Keratinocyte (primary cell): Measurements from ENCODE around the gene IL12RB2. TPM values are rescaled to one million over a fixed set of nuclear protein-coding genes. Genes with fewer than 3 reads are reported as not detected.

ENCODE experiments used
- DNase-seq: peaks from one replicate; pipeline ENCODE4 v3.0.0-alpha.2; 2011; ENCODE audit warnings: low read depth, missing footprints, low spot score
- FAIRE-seq: peaks from 2 replicates; lab custom pipeline; 2011; peaks lifted over from hg19 to GRCh38; lab: Jason Lieb, UNC
- H2AFZ ChIP-seq: 2 replicates; pipeline ENCODE4 v1.6.0; 2012; ENCODE audit warnings: low read length, control low read depth, inconsistent platforms; ENCODE audit not compliant: control insufficient read depth
- H3K27ac ChIP-seq: 2 replicates; pipeline ENCODE4 v1.5.1; 2011; ENCODE audit warnings: low read length; ENCODE audit not compliant: control insufficient read depth, insufficient read depth
- H3K27me3 ChIP-seq: 3 replicates; pipeline ENCODE4 v1.6.0; 2011; ENCODE audit warnings: low read length; ENCODE audit not compliant: control insufficient read depth, insufficient read depth; ENCODE audit errors: extremely low read depth
- H3K36me3 ChIP-seq, 2 experiments: 2 replicates in 1 of 2; 3 replicates in 1 of 2; pipeline ENCODE4 v1.5.1; 2011; ENCODE audit warnings: low read length in 2 of 2, mild to moderate bottlenecking in 1 of 2; ENCODE audit not compliant: control insufficient read depth in 2 of 2, insufficient read depth in 2 of 2; ENCODE audit errors: extremely low read depth in 1 of 2
- H3K4me1 ChIP-seq: 3 replicates; pipeline ENCODE4 v1.5.1; 2011; ENCODE audit warnings: low read length; ENCODE audit not compliant: control insufficient read depth, insufficient read depth; ENCODE audit errors: extremely low read depth
- H3K4me2 ChIP-seq: 3 replicates; pipeline ENCODE4 v1.6.0; 2011; ENCODE audit warnings: low read depth, low read length; ENCODE audit not compliant: control insufficient read depth, insufficient read depth; ENCODE audit errors: extremely low read depth
- H3K4me3 ChIP-seq, 3 experiments: fragments of 200-600 bp in 1 of 3; sonication (generic) in 1 of 3; 2 replicates in 2 of 3; 3 replicates in 1 of 3; pipeline ENCODE4 v1.5.1; 2011 to 2016; ENCODE audit warnings: low read length in 3 of 3, mild to moderate bottlenecking in 3 of 3, control low read depth in 2 of 3, inconsistent platforms in 1 of 3, low read depth in 1 of 3, mixed read lengths in 1 of 3, mixed run types in 1 of 3, moderate library complexity in 1 of 3; ENCODE audit not compliant: control insufficient read depth in 2 of 3, insufficient read depth in 2 of 3; ENCODE audit errors: extremely low read depth in 1 of 3
- H3K79me2 ChIP-seq: 2 replicates; pipeline ENCODE4 v1.6.0; 2012; ENCODE audit warnings: low read length; ENCODE audit not compliant: control insufficient read depth, insufficient read depth
- H3K9ac ChIP-seq: 3 replicates; pipeline ENCODE4 v1.6.0; 2011; ENCODE audit warnings: low read length; ENCODE audit not compliant: control insufficient read depth, insufficient read depth; ENCODE audit errors: extremely low read depth
- H3K9me1 ChIP-seq: 3 replicates; pipeline ENCODE4 v1.6.0; 2011; ENCODE audit warnings: low read length; ENCODE audit not compliant: control insufficient read depth, insufficient read depth; ENCODE audit errors: extremely low read depth
- H3K9me3 ChIP-seq: 2 replicates; pipeline ENCODE4 v1.5.1; 2012; ENCODE audit warnings: low read depth, low read length; ENCODE audit not compliant: control insufficient read depth
- H4K20me1 ChIP-seq: 3 replicates; pipeline ENCODE4 v1.6.0; 2011; ENCODE audit warnings: low read length; ENCODE audit not compliant: control insufficient read depth, insufficient read depth; ENCODE audit errors: extremely low read depth
- CTCF ChIP-seq, 3 experiments: IDR thresholded peaks in 1 of 3; conservative IDR thresholded peaks in 1 of 3; optimal IDR thresholded peaks in 1 of 3; 2 replicates in 2 of 3; 3 replicates in 1 of 3; pipeline versions ENCODE3 to v1.5.1; 2011; ENCODE audit warnings: low read length in 3 of 3, mild to moderate bottlenecking in 3 of 3, moderate library complexity in 2 of 3, control low read depth in 1 of 3, inconsistent platforms in 1 of 3; ENCODE audit not compliant: insufficient read depth in 2 of 3; ENCODE audit errors: extremely low read depth in 1 of 3
- EZH2 ChIP-seq: IDR thresholded peaks from one replicate; pipeline ENCODE4 v1.6.1; 2012; ENCODE audit warnings: inconsistent platforms, mild to moderate bottlenecking, low read length, moderate library complexity
- dilution Hi-C: fragments of 300-500 bp; cut with MboI; formaldehyde crosslinking; loops from one replicate; pipeline ENCODE4 v1.7.0; 2020; ENCODE audit warnings: low sequenced_read_pairs; ENCODE audit not compliant: extremely low pct_ligation_motif_present
- polyA plus RNA-seq, 5 experiments: library from polyadenylated mRNA; depleted of rRNA in 3 of 5; stranded (reverse) in 3 of 5; stranded (forward) in 1 of 5; unstranded in 1 of 5; fragments of >200 nt; gene quantifications; 1 replicate in 1 of 5; 2 replicates in 3 of 5; 3 replicates in 1 of 5; pipeline versions ENCODE4 v1.2.1 to v1.2.3, GENCODE V29; 2011 to 2012; ENCODE audit warnings: missing spikeins in 2 of 5, low read depth in 1 of 5, low replicate concordance in 1 of 5

Gene IL12RB2
- polyA plus RNA-seq, 1 donor (not counting 4 experiments of a cell fraction or from before 2014, with no cell fraction given) = 0.63 TPM

GRCh38 chr1:67372136-67372535, 64.5 kb downstream of the IL12RB2 start:
- dilution Hi-C loops = no loop called here
- no peak for DNase-seq
- H3K9me3 ChIP-seq = no peaks in the 10 kb centered on the region
- H4K20me1 ChIP-seq = no peaks in the 10 kb centered on the region
- no peak overlapping the region for H3K9ac ChIP-seq
- FAIRE-seq = peak; percentile 65
- no peaks in the 10 kb centered on the region for H3K79me2 ChIP-seq
- no peaks in the 10 kb centered on the region for H3K9me1 ChIP-seq
- H2AFZ ChIP-seq = peak overlapping the region; percentile 93
- no peaks in the 10 kb centered on the region for H3K27me3 ChIP-seq
- peak overlapping the region; percentile 24 for H3K4me2 ChIP-seq
- peak overlapping the region; percentile 34 for H3K27ac ChIP-seq
- TF ChIP-seq EZH2 (no peak), CTCF (optimal IDR thresholded peaks at IDR 0.05 in 1 of 3, IDR thresholded peaks at IDR 0.05 in 1 of 3, conservative IDR thresholded peaks at IDR 0.05 in 1 of 3; ENCODE audit: extremely low read depth in 1 of 3, insufficient read depth in 2 of 3, low read length in 3 of 3) (no peak)
- no peaks in the 10 kb centered on the region for H3K36me3 ChIP-seq
- H3K4me3 ChIP-seq = no peak overlapping the region
- peaks cover 19% of the 10 kb centered on the region for H3K4me1 ChIP-seq

- no peaks in the 10 kb centered on the region for H4K20me1 ChIP-seq
- H3K36me3 ChIP-seq = no peaks in the 10 kb centered on the region
- FAIRE-seq (no peak), DNase-seq (no peak)
- no peak overlapping the region for H3K27ac ChIP-seq
- TF ChIP-seq EZH2 (no peak), CTCF (optimal IDR thresholded peaks at IDR 0.05 in 1 of 3, IDR thresholded peaks at IDR 0.05 in 1 of 3, conservative IDR thresholded peaks at IDR 0.05 in 1 of 3; ENCODE audit: extremely low read depth in 1 of 3, insufficient read depth in 2 of 3, low read length in 3 of 3) (no peak)
- peaks cover 19% of the 10 kb centered on the region for H3K4me1 ChIP-seq
- no peaks in the 10 kb centered on the region for H3K9me3 ChIP-seq
- no peaks in the 10 kb centered on the region for H3K27me3 ChIP-seq
- H3K79me2 ChIP-seq = no peaks in the 10 kb centered on the region
- dilution Hi-C loops = no loop called here
- no peak overlapping the region for H3K4me2 ChIP-seq
- no peak overlapping the region for H3K4me3 ChIP-seq
- no peaks in the 10 kb centered on the region for H3K9me1 ChIP-seq
- H2AFZ ChIP-seq = no peak overlapping the region
- no peak overlapping the region for H3K9ac ChIP-seq
These were observed 65.2 kb downstream of the IL12RB2 start for GRCh38 chr1:67372898-67373297.
